HCT116 (cell line): Measurements from ENCODE around the gene FOSB. TPM values are rescaled to one million over a fixed set of nuclear protein-coding genes. Genes with fewer than 3 reads are reported as not detected.

Source experiments
- ATAC-seq: fragments of 200-7000 bp; cut with Tn5 transposase; 2 replicates; pipeline ENCODE4 v1.9.1; 2020; ENCODE audit warnings: mild to moderate bottlenecking, moderate library complexity
- BruUV-seq: library from RNA; stranded (reverse); fragments of 400-500 nt; replicated peaks from 2 replicates; lab custom pipeline; 2021; lab: Mats Ljungman, UMichigan
- CTCF ChIA-PET: fragments of 300-600 bp; sonication (Branson Sonifier 250); formaldehyde crosslinking; loops from one replicate; lab custom pipeline; 2021; ENCODE audit warnings: antibody characterized with exemption; lab: Charles Lee
- POLR2A ChIA-PET: fragments of 300-600, 350-600 bp; sonication (Branson Sonifier 250); formaldehyde crosslinking; loops from one replicate; lab custom pipeline; 2021; ENCODE audit warnings: antibody characterized with exemption; lab: Charles Lee
- RAD21 ChIA-PET, 2 experiments: fragments of 300-600 bp; sonication (Branson Sonifier 250); formaldehyde crosslinking; loops; one replicate each; lab custom pipeline; 2023; ENCODE audit warnings: low total read pairs in 2 of 2; ENCODE audit not compliant: uncharacterized antibody in 2 of 2, unreplicated experiment in 2 of 2, low non-redundant PET in 1 of 2; lab: Charles Lee
- DNase-seq: peaks from one replicate; pipeline ENCODE4 v3.0.0-alpha.2; 2010; ENCODE audit warnings: low read depth, low spot score
- H2AFZ ChIP-seq: fragments of 200-600 bp; shearing (Covaris generic), sonication (generic); 2 replicates; pipeline ENCODE4 v1.6.1; 2017; ENCODE audit warnings: low read depth, mixed run types, mixed read lengths, antibody characterized with exemption, low read length; ENCODE audit not compliant: poor library complexity, severe bottlenecking
- H3K27ac ChIP-seq: 2 replicates; pipeline ENCODE4 v1.5.1; 2012; ENCODE audit warnings: low read depth, low read length
- H3K27me3 ChIP-seq: fragments of 200-600 bp; sonication (generic); 2 replicates; pipeline ENCODE4 v1.6.1; 2016; ENCODE audit warnings: mixed run types, low read length, mixed read lengths; ENCODE audit not compliant: insufficient read depth
- H3K36me3 ChIP-seq, 2 experiments: fragments of 200-500 bp in 1 of 2; fragments of 200-600 bp in 1 of 2; sonication (Bioruptor generic) in 1 of 2; sonication (generic) in 1 of 2; 2 replicates each; pipeline versions ENCODE4 v1.5.1 to v1.6.1; 2014 to 2016; ENCODE audit warnings: low read length in 2 of 2, inconsistent platforms in 1 of 2, mixed read lengths in 1 of 2, mixed run types in 1 of 2; ENCODE audit not compliant: insufficient read depth in 2 of 2, control insufficient read depth in 1 of 2
- H3K4me1 ChIP-seq, 2 experiments: fragments of 200-600 bp in 1 of 2; sonication (generic) in 1 of 2; 2 replicates each; pipeline versions ENCODE4 v1.5.1 to v1.6.1; 2012 to 2017; ENCODE audit warnings: low read length in 2 of 2, inconsistent platforms in 1 of 2, mild to moderate bottlenecking in 1 of 2, mixed read lengths in 1 of 2, mixed run types in 1 of 2, moderate library complexity in 1 of 2; ENCODE audit not compliant: insufficient read depth in 2 of 2, control insufficient read depth in 1 of 2
- H3K4me2 ChIP-seq: fragments of 200-600 bp; sonication (generic); 2 replicates; pipeline ENCODE4 v1.6.1; 2017; ENCODE audit warnings: mixed run types, low read length, mixed read lengths
- H3K4me3 ChIP-seq, 2 experiments: fragments of 200-600 bp in 1 of 2; sonication (generic) in 1 of 2; replicated peaks in 1 of 2; 2 replicates each; pipeline ENCODE4 v1.5.1; 2011 to 2016; ENCODE audit warnings: low read length in 2 of 2, control low read depth in 1 of 2, low read depth in 1 of 2, mild to moderate bottlenecking in 1 of 2, mixed read lengths in 1 of 2, mixed run types in 1 of 2
- H3K79me2 ChIP-seq: fragments of 200-600 bp; sonication (generic); 2 replicates; pipeline ENCODE4 v1.6.1; 2017; ENCODE audit warnings: mild to moderate bottlenecking, mixed run types, low read length, moderate library complexity, mixed read lengths; ENCODE audit not compliant: insufficient read depth
- H3K9ac ChIP-seq: fragments of 200-600 bp; sonication (generic); 2 replicates; pipeline ENCODE4 v1.6.1; 2016; ENCODE audit warnings: low read length, mixed read lengths
- H3K9me2 ChIP-seq: fragments of 200-600 bp; sonication (generic), shearing (Covaris generic); 2 replicates; pipeline ENCODE4 v1.6.1; 2017; ENCODE audit warnings: mixed run types, mild to moderate bottlenecking, moderate library complexity; ENCODE audit not compliant: insufficient read depth
- H3K9me3 ChIP-seq, 2 experiments: fragments of 200-500 bp in 1 of 2; fragments of 200-600 bp in 1 of 2; sonication (Bioruptor generic) in 1 of 2; sonication (generic) in 1 of 2; 2 replicates each; pipeline ENCODE4 v1.6.1; 2014 to 2017; ENCODE audit warnings: low read length in 2 of 2, mixed read lengths in 2 of 2, inconsistent platforms in 1 of 2, low read depth in 1 of 2, mild to moderate bottlenecking in 1 of 2, mixed run types in 1 of 2, moderate library complexity in 1 of 2; ENCODE audit not compliant: control insufficient read depth in 1 of 2, insufficient read depth in 1 of 2
- H4K20me1 ChIP-seq: fragments of 200-600 bp; sonication (generic), shearing (Covaris generic); 2 replicates; pipeline ENCODE4 v1.6.1; 2017; ENCODE audit warnings: mixed run types, mild to moderate bottlenecking, moderate library complexity; ENCODE audit not compliant: insufficient read depth
- CEBPB ChIP-seq: IDR thresholded peaks from 2 replicates; pipeline ENCODE4 v1.6.1; 2012; ENCODE audit warnings: low read depth
- ELF1 ChIP-seq: IDR thresholded peaks from 2 replicates; pipeline ENCODE4 v1.6.1; 2012; ENCODE audit warnings: low read depth, borderline replicate concordance
- EZH2phosphoT487 ChIP-seq: fragments of 200-600 bp; IDR thresholded peaks from 2 replicates; pipeline ENCODE4 v1.6.1; 2018; ENCODE audit warnings: antibody characterized with exemption, borderline replicate concordance
- POLR2AphosphoS5 ChIP-seq: IDR thresholded peaks from 2 replicates; pipeline ENCODE4 v1.6.1; 2011; ENCODE audit warnings: mild to moderate bottlenecking, low read depth, low read length, moderate library complexity
- YY1 ChIP-seq: IDR thresholded peaks from 2 replicates; pipeline ENCODE4 v1.6.1; 2011; ENCODE audit warnings: low read length, low read depth, moderate library complexity, mild to moderate bottlenecking; ENCODE audit not compliant: insufficient replicate concordance; ENCODE audit errors: extremely low read depth
- intact Hi-C: fragments of 100-400 bp; cut with micrococcal nuclease; formaldehyde crosslinking; loops from 2 replicates; pipeline ENCODE4 v1.10.0; 2022
- total RNA-seq: library from RNA; stranded (reverse); gene quantifications from one replicate; pipeline ENCODE4 v1.2.1, GENCODE V29; 2021; ENCODE audit not compliant: unreplicated experiment
- TF ChIP-seq, protein P1 (sequence below): IDR thresholded peaks from 2 replicates; pipeline ENCODE4 v1.6.1; 2011; ENCODE audit warnings: mild to moderate bottlenecking, low read length, moderate library complexity; ENCODE audit not compliant: insufficient replicate concordance; ENCODE audit errors: extremely low read depth

Gene FOSB
- total RNA-seq, 1 experiment from 2014 or later, result 12.6 TPM

GRCh38 chr19:45439190-45439568, 28.6 kb upstream of the FOSB start:
- BruUV-seq, result no TSS peak
- peak overlapping the region; percentile 78 for H2AFZ ChIP-seq
- H3K9me3 ChIP-seq, result no peaks in the 10 kb centered on the region
- H3K36me3 ChIP-seq, result no peaks in the 10 kb centered on the region
- no peaks in the 10 kb centered on the region for H3K27me3 ChIP-seq
- peak overlapping the region; percentile 81 for H3K27ac ChIP-seq
- peak overlapping the region; percentile 34 to 63 for H3K4me3 ChIP-seq
- peak overlapping the region; percentile 86 for H3K4me2 ChIP-seq
- ChIA-PET RAD21 (interaction anchor here (0.5 to 2.5 kb wide), 7 partner anchors 28 to 202 kb away, joined by 4 to 40 read pairs (median 5); partner anchors contain the start of gene FOSB (in 1 of the 2)), POLR2A (interaction anchor here (0.9 to 3.1 kb wide), 10 partner anchors 9 to 203 kb away, joined by 4 to 23 read pairs (median 5); partner anchors contain the start of genes ERCC1 and FOSB), CTCF (interaction anchor here (0.7 to 6.9 kb wide), 23 partner anchors 8 to 330 kb away, joined by 3 to 189 read pairs (median 7); partner anchors contain the start of genes BLOC1S3, ERCC1, FOSB and SIX5)
- intact Hi-C loops, result loop anchor here (1.0 kb wide), 1 partner anchor 39 kb away; no protein-coding TSS in a partner anchor
- peak overlapping the region; percentile 72 for H3K9ac ChIP-seq
- ATAC-seq, result no peak
- DNase-seq, result no peak
- no peaks in the 10 kb centered on the region for H4K20me1 ChIP-seq
- no peaks in the 10 kb centered on the region for H3K9me2 ChIP-seq
- H3K79me2 ChIP-seq, result no peaks in the 10 kb centered on the region
- H3K4me1 ChIP-seq, result peaks cover 20 to 39% of the 10 kb centered on the region in 2 experiments
- no peak for TF ChIP-seq EZH2phosphoT487
- TF ChIP-seq POLR2AphosphoS5, result no peak
- TF ChIP-seq ELF1, result no peak
- no peak for TF ChIP-seq CEBPB
- TF ChIP-seq YY1, result no peak
- TF ChIP-seq, protein P1, sequence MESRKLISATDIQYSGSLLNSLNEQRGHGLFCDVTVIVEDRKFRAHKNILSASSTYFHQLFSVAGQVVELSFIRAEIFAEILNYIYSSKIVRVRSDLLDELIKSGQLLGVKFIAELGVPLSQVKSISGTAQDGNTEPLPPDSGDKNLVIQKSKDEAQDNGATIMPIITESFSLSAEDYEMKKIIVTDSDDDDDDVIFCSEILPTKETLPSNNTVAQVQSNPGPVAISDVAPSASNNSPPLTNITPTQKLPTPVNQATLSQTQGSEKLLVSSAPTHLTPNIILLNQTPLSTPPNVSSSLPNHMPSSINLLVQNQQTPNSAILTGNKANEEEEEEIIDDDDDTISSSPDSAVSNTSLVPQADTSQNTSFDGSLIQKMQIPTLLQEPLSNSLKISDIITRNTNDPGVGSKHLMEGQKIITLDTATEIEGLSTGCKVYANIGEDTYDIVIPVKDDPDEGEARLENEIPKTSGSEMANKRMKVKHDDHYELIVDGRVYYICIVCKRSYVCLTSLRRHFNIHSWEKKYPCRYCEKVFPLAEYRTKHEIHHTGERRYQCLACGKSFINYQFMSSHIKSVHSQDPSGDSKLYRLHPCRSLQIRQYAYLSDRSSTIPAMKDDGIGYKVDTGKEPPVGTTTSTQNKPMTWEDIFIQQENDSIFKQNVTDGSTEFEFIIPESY, result no peak
- TF ChIP-seq, all 23 proteins: peak for 0
